Inflammatory macrophage (primary cell): ENCODE measurements around the gene EML4.
A peak's percentile ranks its signal among the peaks of the same experiment; 100 is the strongest.

Experiments used
- DNase-seq, 2 donors: peaks; one replicate each; pipeline ENCODE4 v3.0.0-alpha.2; 2020 to 2022

Gene EML4

DNA sequence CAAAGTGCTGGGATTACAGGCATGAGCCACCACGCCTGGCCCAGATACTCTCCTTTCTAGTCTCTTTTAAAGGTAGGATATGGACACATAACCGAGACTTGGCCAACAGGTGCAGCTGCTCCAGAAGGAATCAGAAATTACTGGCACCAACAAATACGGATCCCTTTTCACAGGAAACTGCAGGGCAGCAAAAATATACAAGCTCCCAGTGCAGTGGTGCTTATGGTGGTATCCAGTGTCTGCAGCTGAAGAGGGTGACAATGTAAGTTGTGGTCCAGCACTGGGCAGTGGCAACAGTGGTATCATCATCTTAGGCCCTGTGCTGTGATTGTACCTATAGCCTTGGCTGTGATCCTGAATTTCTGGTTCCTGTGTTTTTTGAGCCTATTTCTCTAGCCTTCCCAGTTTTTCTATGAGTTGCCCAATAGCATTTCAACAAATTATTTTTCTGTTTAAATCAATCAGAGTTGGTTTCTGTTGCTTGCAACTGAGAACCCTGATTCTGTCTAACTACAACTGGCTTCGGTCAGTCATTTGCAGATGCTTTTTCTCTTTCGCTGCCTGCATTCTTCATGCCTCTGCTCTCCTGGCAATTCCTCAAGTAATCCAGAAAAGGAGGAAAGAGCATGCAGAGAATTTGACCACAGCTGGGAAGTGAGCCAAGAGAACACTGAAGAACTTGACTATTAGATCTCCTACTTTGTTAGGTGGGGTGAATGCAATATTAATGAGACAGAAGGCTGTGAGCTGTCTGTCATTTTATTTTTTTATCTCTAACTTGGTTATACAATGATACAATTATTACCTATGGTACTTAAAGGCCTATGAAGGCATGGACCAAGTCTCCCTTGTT, 30.8 kb upstream of the EML4 start:
- DNase-seq: no peak

DNA sequence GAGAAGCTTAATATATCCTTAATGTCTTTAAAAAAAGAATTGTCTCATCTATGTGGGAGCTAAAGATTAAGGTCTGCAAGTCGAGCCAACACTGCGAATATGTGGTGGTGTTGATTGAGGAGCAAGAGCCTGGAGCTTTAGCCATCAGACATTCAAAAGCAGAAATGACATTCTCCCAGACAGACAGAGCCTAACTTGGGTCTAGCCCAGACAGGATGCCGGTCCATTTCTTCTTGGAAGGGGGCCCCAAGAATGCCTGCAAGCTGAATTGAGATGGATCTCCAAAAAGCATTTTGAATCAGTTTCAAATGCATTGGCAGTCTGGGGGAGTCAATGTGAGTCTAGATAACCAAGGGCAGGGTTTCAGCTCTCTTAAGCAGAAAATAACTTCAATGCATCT, 30.1 kb upstream of the EML4 start:
- DNase-seq: no peak

DNA sequence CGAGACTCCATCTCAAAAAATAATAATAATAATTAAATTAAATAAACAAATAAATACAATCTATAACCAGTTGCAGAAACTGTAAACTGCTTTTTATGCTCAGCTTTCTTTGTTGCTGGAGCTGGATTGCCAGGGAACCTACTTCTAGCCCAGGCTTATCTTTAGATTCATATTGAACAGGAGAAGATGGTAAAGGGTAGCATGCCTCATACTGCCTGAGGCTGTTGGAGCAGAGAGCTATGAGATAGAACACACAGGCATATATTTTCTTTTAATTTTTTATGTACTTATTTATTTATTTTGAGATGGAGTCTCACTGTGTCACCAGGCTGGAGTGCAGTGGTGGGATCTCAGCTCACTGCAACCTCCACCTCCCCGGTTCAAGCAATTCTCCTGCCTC, 28.7 kb upstream of the EML4 start:
- DNase-seq: no peak

DNA sequence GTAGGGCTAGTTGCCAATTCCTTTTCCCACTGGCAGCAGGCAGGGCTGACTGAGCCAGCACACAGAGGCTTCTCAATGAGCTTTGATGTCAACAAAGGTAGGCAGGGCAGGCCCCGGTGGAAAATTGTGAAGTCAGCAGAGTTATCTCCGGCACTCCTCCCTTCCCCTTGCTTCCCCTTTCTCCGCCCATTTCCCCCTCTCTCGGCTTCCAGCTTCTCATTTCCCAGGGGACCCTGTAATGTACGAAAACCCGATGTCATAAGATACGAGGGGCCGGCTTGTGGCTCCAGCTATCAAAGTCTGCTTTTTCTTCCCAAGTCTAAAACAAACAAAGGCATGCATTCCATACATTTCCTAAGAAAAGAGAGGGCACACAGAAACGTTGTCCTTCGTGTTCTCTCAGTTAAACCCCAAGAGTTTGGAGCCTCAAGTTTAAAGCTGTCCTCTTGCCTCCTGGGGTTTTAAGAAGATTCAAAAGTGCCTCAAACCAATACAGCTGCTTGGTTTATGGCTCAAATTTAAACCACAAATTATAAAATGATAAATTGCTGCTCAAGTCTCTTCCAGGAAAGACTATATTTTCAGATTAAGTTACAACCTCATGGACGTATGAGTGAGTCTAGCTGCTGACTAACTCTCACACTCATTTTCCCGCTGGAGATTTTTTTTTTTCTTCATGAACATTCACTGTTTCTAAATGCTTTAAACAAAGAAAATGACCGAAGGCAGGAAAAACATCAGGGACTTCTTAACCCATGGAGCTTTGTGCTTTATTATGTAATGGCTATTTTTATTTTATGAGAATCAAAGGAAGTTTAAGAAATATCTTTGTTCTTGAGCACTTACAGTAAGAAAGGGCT, 27.2 kb upstream of the EML4 start:
- DNase-seq: peak; percentile 57 to 71

DNA sequence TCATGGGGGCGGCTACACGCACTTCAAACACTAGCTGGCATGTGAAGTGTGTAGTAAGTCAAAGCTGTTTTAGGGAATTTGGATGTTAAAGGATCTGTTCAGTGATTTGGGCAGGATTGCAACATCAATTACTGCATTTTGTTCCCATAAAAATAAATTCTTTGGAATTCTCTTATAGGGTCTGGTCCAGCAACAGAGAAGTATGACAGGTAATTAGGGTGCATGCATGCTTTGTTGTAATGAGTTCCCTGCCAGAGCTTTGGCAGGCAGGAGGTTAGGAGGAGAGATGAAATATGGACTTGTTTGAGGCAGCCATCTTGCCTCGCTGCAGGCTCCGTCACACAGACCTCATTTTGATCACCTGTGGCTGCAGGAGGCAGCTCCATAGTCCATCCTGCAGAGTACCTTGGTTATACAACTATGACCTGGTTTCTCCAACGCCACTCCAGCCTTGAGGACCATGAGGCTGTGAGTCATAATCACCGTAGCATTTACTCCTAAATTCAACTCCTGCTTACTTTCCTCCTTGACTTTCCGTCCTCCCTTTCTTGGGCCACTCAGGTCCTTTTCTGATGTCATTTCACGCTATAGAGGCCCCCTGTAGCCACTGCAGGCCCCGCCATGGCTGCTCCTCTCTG, 26.5 kb upstream of the EML4 start:
- peak in 1 of 2 donors; percentile 77 for DNase-seq

DNA sequence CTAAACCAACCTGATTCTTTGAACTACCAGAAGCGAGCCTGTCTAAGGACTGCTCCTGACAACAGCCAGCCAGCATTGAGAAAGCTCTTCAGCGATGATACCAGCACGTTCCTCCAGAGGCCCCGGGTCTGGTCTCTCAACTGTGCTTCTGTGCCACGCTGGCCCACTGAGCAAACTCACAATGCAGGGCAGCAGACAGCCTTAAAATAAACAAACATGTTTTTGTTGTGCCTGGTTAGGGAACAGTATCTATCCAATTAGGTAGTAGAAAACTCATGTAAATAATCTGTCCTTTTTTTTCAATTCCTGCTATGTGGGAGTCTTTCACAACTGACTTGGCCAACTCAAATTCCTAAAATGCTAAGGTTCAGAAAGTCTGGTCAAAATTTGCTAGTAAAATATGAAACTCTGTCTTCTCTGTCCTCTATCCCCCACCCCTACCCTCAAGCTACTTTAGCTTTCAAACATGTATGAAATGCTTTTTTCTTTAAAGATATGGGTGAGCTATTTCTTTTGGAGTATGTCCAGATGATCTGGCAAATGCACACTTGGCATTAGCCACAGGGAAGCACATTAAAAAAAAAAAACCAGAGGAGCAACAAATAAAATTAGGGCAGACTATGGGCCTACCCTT, 21.4 kb upstream of the EML4 start:
- peak; percentile 25 to 40 for DNase-seq

DNA sequence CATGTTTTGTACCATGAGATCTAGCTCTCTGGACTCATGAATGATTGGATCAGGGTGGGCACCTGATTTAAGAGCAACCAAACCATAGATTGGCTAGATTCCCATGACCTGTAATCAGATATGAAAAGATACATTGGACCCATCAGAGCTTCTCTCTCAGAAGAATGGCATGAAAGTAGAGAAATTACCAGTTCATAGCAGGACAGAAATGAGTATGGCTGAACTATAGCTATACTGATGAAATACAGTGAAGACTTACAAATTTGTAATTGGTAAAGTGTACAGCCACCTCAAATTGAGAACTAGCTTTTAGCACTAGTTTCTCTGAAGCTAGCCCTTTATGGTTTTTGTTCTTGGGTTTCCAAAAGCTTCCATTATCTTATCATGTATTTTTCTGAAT, 19.0 kb upstream of the EML4 start:
- DNase-seq: no peak

DNA sequence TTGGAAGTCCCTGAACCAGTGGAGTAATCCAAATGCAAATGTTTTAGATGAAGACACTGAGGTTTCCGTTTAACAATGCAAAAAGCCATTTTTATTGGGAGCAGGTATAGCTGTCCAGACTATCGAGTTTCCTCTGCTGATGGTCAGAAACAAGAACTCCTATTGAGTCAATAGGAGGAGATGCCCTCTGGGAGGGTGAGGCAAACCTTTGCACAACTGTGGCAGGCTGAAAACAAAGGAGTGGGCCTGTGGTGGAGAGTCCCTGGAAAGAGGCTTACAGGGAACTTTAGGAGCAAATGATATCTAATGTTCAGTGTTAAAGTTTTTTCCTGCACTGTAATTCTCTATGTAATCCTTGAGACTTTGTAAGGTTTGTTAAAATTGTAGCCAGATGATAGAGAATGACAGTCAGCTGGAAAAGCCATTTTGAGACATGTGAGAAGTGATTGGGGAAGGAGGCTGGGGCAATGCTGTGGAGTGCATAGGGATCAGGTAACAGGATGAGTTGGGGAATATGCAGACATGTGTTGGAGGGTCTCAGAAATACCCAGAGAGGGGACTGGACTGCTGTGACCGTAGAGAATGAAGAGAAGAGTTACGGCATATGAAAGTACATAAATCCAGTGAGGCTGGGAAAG, 15.1 kb upstream of the EML4 start:
- no peak for DNase-seq

DNA sequence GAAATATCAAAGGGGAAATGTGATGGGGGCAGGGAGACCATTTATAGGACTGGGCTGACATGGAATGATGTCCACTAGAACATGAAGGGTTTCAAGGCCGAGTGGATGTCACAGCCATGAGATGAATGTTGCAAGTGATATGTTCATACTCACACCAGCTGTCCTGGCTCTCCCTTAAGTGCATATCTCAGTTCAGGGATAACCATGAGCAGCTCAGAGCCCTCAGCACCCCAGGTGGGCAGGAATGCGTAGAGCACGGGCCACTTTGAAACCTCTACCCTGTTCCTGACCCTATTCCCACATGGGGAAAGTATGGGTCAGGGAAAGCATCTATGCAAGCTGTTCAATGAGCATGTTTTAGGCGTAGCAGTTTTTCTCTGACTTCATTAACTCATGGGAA, 12.4 kb upstream of the EML4 start:
- DNase-seq: no peak

DNA sequence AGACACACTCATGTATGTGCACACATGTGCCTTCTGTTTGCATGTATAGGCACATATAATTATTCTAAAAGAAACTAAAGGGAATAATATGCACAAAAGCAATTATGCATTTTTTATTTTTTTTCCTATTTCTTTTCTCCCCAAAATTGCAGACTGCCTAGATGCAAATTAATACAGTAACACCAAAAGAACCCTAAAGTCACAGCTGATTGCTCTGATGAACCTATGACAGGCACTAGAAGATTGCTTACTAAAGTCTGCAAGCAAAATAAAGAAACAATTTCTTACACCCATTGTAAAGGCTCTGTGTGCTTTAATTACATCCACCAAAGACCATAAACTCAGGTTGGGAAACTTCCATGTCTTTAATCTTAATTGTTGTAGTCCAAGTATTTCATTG, 7.7 kb upstream of the EML4 start:
- no peak for DNase-seq

DNA sequence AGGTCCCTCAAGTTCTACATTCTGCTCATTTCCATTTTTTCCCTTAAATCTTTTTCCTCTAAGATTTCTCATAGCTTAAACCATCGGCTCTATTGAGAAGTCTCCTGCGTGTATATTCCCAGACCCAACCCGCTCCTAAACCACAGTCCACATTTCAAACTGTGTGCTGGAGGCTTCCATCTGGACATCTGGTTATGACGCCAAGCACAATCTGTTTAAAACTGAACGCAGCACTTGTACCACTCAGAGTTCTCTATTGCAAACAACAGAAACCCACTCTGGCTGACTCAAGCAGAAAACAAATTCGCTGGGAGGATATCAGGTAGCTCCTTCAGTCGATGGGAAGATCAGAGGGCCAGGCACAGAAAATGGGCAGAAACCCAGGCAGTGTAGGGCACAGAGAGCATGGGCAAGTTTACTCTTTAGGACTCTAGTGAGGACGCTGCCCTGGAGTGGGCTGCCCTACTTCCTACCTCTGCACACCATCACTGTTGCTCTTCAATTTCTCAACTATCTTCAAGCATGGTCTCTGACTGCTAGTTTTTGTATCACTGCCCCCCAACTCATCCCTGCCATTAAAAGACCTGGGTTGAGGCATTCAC, 5.6 kb upstream of the EML4 start:
- no peak for DNase-seq

DNA sequence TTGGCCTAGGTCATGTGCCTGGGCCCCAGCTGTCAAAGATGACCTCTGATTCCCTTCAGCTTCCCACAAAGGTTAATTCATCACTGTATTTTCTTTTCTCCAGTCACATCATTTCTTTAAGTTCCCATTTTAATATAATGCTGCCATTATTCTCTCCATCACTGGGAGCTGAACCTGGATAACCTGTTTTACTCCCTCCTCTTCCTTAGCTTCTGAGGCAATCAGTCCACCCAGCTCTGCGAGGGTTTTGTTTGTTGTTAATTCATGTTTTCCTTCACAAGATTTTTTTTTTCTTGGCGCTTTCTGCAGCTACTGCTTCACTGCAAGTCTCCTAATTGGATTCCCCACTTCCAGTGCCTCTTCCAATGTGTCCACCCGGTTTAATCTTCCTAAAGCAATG, 5.1 kb upstream of the EML4 start:
- no peak for DNase-seq

DNA sequence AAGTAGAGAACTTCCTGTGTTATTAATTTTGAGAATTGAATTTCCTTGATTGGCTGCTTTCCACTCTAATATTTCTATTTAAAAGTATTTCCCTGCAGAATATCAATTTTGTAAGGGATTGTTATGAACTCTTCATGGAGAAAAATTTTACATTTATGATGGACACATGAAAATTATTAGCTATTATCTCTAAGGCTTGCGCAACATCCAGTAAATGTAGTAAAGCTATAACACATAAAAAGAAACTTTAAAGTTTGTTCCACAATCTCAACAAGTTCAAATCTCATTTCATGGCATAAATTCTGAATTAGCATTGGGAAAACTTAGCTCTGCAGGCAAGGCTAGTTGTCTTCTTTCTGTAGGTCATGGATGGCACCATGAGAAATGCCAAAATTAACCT, 4.2 kb upstream of the EML4 start:
- DNase-seq: no peak

DNA sequence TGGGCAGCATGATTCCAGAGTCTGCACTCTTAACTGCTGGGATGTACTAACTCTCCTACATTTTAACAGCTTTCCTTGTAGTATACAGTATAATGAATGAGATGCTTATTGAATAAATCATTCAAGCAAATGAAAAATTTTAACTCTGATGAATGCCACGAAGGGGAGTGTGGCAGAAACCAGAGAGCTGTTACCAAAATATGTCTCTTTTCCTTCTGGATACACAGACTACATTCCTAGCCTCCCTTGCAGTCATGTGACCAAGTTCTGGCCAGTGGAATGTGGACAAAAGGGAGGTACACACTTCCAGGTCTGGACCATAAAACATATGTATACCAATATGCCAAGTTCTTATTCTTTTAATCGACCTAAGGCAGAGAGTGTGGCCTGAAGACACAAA, 1.7 kb upstream of the EML4 start:
- no peak for DNase-seq

DNA sequence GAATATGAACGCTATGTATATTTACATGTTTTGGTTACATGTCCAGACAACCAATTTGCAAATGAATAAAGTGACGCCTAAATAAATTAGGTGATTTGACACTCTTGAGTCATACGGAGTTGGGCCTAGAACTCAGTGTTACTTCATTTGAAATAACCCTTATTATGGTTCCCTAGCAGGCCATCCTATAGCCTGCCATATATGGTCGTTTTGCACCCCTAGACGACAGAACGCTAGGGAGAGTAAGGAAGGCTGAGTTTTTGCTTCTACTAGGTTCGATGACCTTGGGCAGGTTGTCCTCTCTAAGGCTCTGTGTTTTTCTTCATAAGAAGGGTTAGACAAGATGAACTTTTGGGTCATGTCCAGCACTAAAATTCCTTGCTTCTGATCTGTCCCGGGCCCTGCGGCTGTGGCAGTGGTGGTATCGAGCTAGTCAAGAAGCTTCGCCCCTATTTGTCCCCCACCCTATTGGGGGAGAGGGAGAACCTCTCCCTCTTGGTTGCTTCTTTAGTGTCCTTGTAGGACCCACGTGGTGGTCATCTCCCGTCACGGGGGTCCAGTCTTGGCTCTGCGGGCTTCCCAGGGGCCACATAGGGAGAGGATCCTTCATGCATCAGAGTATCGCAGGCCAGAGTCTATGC, 574 bp upstream of the EML4 start:
- no peak for DNase-seq

DNA sequence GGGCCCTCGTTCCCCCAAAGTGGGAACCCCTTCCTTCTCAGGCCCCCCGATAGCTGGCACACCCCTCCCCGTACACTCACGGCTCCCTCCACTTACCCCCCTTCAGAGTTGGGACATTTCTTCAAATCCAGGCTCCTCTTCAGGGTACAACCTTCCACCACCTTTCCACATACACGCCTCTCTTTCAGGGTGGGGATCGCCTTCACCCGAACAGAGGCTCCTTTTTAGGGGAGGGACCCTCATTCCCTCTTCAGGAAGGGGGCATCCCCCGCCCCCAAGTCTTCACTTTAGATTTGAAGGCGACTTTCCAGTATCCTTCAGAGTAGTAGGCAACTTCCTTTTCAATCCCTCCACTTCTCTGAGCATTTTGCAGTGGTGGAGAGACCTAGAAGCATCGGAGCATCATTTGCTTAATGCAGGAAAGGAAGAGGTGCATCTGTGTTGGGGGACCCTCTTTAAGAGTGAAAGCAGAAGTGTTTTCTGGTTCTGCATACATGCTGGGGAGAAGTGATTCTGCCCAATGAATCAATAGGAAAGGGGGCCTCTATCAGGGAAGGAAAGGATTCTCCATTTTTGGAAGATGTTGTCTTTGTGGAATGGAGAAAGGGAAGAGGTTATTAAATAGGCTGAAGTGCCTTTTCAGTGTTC, 845 bp downstream of the EML4 start:
- DNase-seq: peak; percentile 34 to 64

DNA sequence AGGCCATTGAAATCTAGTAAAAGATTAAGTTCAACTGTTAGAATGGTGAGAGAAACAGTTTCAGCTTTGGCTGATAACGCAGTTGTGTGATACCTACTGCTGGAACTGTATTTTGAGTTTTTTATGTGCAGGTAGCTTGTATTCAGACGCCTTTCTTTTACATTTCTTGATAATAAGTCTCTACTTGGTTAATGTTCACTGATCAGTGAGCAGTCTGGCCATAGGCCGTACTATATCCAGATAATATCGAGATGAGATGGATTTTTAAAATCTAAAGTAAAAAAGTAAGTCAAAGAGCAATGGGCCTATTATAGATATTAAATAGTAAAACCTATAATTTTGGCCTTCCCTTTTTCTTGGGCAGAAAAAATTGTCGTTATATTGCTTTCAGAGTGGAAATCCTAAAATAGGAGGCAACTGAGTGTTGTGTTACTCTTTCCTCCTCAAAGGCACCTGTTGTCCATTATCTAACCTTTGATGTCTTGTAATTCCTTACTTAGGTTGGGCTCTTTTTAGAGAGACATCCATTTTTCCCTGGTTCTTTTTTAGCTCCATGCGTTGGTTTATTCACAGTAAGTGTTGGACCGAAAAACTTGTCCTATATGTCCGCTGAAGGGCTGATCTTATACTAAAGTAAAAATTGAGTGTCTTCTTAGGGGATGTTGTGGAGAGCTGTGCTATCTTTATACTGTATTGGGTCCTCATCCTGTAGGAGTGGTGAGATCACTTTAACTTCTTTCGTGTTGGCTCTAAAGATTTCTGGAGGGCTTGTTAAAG, 1.7 kb downstream of the EML4 start:
- DNase-seq: no peak

DNA sequence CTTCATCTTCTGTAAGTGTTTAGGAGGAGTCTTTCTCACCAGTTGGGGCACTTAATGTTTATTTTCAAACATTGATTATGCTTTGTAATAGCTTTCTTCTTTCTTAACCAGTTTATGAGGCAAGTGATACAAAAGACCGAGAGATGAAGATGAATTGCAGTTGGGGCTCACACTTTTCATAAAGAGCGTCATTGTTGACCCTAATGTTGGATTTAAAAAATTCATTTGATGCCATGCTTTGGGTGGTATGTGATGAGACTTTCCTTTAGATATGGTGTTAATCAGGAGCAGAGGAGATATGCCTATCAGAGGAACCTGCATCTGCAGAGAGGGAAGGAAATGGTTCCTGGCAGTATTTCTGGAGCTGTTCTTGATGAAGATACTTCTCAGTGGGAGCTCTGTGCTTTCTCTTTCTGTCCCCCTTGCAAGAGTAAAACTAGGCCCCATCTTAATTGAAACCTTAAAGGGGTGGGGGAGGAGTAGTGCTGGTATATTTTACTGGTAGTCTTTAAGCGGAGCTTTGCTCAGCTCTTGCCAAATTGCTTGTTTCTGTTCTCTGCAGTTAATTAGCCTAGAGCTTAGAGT, 2.3 kb downstream of the EML4 start:
- DNase-seq: peak in 1 of 2 donors; percentile 34

DNA sequence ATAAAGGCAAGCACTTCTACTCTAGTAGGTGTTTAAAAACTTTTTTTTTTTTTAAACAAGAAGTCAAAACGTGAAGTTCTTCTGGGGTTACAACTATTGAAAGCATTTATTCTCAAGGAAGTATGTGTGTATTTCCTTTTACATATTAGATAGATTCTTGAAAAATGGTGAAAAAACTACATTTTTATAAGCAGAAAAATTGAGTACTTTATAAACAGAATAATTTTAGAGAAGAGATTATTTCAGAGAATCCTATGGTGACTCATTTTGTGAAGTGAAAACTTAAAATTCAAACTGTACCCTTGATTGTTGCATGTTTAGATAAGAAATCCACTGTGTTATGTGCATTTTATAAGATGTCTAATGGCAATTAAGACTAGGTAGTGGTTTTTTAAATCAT, 2.9 kb downstream of the EML4 start:
- no peak for DNase-seq

DNA sequence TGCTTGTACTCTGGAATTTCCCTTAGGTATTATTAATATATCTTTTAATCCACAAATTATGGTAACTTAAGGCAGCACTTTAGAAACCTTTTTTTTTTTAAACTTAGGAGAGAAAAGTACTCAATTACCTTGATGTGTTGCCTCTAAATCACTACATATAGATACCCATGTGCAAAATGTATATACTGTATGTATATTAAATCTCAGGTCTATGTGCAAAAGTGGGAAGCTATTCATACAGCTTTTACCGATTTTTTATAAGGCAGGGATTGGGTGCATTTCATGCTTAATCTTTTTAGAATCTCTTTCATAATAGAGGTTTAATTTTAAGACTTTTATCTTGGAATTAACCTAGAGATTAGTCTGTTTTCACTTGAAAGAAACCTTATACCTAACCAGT, 3.4 kb downstream of the EML4 start:
- no peak for DNase-seq
